ENCODE measurements around the gene ZNF609. TPM values are rescaled to one million over a fixed set of nuclear protein-coding genes. Genes with fewer than 3 reads are reported as not detected.

Gene ZNF609
- 10.6 and 18.1 TPM in 2 replicates for total RNA-seq (2014; rRNA removed; shearing (Covaris generic))

DNA sequence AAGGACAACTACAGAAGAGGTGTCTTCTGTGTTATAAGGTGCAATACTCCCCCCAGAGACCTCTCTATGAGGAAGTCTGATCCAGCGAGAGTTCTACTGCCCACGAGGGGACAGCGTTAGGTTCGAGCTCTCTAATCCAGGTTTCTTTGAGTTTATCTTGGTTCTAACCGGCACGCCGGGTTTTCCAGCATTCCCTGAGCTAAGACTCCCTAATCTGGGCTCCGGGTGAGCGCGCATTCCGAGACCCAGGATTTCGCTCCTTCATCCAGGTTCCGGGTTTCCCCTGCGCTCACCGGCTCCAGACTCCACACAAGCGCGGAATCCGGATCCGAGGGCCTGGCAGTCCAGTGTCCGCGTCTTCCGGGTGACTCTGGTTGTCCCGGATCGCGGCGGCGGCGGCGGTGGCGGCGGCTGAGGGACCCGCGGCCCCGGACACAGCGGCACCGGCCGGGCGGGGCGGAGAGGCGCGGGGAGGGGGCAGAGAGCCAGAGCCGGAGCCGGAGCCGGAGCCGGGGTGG, at the start of gene ZNF609:
ZNF609 (plus strand) TSS at position 373 of the 518 bp plus-strand sequence. CDS start 38,842 bp downstream, outside the sequence.
- peak; percentile 93 for DNase-seq (ENCODE audit: low read depth)

DNA sequence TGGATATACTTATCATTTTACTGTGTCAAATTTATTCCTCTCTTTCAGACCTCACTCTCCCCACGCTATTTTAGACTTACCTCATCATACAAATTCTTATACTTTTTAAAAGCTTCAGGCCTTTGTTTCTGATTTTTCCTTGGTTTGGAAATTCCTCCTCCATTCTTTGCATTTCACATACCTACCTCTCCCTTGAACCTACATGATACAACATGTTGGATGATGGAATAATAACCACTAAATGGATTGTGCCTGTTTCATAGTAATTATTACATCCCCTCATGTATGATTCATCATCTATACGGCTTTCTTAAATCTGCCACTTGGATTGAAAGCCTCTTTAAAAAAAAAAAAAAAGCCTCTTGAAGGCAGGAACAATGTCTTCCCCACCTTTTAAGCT, 48.2 kb upstream of the ZNF609 start:
- no peak for DNase-seq (ENCODE audit: low read depth)

GRCh38 chr15:64422697-64423096, 37.7 kb upstream of the ZNF609 start:
- DNase-seq (ENCODE audit: low read depth): no peak

DNA sequence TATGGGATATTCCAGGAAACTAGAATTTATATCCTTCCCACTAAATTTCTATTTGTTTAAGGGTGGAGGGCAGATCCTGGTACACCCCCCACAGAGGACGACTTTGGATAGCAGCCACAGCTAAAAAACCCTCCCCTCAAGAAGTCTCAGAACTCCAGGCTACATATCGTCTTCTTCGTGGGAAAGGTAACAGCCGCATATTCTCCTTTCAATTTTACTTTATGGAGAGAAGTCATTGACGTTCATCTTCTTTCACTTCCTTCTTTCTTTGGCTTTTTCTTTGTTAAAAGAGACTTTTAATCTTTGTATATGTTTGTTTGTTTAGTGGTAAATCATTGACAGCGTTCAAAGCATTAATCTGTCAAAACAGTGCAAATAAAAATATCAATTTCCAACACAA, 36.4 kb upstream of the ZNF609 start:
- DNase-seq (ENCODE audit: low read depth): no peak

- no peak for DNase-seq (ENCODE audit: low read depth)
These were observed 35.2 kb upstream of the ZNF609 start for GRCh38 chr15:64425221-64425620.

DNA sequence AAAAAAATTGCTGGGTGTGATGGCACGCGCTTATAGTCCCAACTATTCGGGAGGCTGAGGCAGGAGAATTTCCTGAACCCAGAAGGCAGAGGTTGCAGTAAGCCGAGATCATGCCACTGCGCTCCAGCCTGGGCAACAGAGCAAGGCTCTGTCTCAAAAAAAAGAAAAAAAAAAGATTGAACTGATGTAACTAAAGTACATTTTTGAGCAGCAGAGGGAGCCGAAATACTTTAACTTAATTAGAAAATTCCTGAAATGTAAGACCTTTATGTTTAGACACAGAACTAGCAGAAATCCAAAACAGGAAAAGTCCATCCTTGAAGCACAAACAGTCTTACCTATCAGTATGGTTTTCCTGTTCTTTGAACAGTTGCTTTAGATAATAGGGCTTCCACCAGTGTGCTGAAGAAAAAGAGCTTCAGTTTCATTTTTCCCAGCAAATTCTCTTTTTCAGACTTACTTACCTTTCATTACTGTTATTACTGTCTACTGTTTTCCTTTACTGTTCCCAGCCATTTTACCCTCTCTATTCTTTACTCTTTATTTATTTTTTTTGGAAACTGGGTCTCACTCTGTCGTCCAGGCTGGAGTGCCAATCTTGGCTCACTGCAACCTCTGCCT, 33.4 kb upstream of the ZNF609 start:
- DNase-seq (ENCODE audit: low read depth): peak; percentile 38

DNA sequence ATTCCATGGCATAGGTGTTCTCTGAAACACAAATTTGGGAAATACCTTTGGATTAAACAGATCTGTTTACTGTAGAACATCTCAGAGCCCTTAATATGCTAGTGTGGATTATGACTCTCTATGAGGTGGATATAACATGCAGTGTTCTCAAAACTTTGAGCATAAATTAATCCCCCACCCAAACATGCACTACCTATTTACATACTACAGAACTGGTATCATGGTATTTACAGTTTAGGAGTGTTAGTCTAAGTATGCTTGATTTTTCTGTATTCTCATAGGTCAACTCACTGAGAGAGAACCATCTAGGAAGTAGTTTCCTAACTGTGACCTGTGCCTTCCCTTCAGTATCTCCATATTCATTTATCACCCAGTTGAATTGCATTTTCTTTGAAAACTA, 30.9 kb upstream of the ZNF609 start:
- no peak for DNase-seq (ENCODE audit: low read depth)

DNA sequence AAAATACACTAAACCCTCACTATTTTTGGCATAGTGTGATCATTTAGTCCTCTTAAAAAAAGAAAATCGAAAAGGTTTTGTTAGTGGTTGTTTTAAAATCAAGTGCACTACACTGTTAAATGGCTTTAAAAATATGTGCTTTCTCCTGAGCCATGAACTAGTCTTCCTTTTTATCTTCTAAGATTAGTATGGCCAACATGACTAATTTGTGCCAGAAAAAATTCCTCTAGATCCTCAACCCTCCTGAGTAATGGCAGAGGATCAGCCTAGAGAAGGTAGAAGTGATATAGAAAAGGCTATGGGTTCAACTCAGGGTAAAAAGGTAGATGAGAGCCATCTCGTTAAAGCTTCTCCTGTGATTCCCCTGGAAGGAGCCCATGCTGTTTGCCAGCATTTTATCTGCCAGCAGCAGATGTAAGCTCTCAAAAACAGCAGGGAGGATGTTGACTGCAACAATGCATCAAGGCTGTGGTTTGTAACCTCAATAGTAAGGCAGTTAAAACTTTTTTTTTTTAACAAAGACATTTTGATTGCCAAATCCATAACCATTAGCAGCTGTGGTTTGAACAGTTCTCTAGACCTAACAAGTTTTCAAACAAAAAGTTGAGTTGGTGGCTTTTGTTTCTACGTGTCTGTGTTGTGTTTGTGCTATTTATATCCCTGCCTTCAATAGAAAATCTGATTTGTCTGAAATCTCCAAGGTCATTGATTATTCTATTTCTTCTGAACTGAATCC, 30.2 kb upstream of the ZNF609 start:
- DNase-seq (ENCODE audit: low read depth): peak; percentile 69

DNA sequence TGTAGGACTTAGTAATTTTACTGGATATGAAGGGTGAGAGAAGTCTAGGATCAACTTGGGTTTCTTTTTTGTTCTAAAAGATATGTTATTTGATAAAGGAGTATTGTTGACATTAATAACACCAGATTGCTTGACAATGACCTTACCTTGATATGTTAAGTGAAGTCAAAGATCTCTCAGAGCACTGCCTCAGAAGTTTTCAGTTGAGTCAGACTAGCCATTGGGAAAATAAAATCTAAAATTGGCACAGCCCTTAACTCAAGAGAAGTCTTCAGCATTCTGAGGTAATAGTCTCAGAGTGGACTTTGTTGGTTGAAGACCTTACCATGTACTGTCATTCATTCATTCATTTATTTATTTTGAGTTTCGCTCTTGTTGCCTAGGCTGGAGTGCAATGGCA, 22.4 kb upstream of the ZNF609 start:
- no peak for DNase-seq (ENCODE audit: low read depth)

GRCh38 chr15:64438653-64439447, 21.5 kb upstream of the ZNF609 start:
- DNase-seq (ENCODE audit: low read depth): no peak

DNA sequence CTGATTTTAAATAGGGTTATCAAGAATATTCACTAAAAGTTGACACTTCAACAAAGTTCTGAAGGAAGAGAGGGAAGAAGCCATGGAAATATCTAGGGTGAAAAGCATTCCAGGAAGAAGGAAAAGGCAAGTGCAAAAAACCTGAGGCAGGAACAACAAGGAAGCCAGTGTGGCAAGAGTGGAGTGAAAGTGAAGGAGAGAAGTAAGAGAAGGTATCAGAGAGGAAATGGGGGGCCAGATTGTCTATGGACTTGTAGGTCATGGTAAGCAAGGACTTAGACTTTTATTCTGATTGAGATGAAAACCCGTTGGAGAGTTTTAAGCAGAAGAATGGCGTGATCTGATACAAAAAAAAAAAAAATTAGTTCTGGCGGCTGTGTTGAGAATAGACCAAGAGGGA, 18.5 kb upstream of the ZNF609 start:
- DNase-seq (ENCODE audit: low read depth): no peak

GRCh38 chr15:64443016-64443415, 17.4 kb upstream of the ZNF609 start:
- no peak for DNase-seq (ENCODE audit: low read depth)

- peak; percentile 92 for DNase-seq (ENCODE audit: low read depth)
These were observed 16.4 kb upstream of the ZNF609 start for GRCh38 chr15:64443747-64444621.

DNA sequence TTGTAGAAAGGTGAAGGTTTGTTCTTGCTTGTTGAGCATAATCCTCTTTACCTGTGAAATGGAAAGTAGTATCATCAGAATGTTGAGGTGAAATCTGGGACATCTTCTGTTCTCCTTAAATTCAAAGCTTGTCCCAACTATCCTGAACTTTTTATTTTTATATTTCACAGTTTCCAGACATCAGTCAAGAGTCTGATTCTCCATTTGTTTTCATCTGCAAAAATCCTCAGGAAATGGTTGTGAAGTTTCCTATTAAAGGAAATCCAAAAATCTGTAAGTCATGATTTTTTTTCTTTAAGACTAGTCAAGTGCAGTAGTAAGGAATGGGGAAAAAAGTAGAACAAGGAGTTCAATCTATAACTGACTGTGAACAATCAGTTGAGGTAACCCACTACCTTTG, 15.5 kb upstream of the ZNF609 start:
- no peak for DNase-seq (ENCODE audit: low read depth)

DNA sequence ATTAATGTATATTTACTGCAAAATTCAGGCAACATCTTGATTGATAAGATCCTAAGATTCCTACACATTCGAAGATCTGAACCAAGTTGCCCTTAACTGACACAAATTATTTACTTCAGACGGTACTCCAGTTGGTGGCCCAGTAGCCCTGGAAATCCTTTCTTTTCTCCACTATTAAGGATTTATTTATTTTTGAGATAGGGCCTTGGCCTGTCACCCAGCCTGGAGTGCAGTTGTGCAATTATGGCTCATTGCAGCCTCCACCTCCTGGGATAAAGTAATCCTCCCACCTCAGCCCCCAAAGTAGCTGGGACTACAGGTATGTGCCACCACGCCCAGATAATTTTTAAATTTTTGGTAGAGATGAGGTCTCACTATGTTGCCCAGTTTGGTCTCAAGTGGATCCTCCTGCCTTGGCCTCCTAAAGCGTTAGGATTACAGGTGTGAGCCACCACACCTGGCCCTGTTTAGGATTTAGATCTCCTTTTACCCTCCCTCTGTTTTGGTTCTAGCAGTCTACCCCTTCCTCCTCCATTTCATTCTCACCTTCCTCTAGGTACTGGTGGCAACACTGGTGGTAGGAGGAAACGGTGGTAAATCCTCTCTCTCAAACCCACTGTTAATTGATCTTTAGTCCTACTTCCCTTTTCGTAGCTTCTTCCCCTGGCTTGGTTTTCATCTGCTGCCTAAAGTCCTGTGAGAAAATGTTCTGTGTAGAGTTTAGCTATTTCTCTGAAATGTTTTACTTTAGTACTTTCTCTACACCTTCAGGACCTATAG, 12.7 kb upstream of the ZNF609 start:
- no peak for DNase-seq (ENCODE audit: low read depth)

DNA sequence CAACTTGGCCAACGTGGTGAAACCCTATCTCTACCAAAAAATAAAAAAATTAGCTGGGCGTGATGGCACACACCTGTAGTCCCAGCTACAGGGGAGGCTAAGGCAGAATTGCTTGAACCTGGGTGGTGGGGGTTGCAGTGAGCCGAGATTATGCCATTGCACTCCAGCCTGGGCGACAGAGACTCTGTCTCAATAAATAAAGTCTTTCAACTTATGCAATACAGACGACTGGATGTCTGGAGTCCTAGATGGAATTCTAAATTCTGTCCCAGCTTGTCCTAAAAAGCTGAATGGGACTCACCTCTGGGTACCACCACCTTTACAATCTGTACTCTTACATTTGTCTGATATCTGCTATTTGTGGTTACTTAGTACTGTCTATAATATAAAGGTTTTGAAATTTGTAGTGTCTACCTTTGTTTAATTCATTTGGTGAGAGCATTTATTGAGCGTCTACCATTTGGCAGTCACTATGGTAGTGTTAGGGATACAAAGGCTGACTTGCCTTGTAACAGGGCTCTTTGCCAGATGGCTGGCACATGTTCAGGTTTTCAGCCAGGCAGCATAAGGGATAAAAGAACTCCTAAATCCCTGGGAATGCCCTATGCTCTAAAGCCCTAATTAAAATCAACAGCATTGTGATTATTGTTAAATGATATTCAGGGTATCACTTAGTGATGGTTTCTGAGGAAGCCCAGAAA, 7.2 kb upstream of the ZNF609 start:
- no peak for DNase-seq (ENCODE audit: low read depth)

GRCh38 chr15:64453689-64454037, 6.7 kb upstream of the ZNF609 start:
- no peak for DNase-seq (ENCODE audit: low read depth)

GRCh38 chr15:64454282-64454681, 6.1 kb upstream of the ZNF609 start:
- no peak for DNase-seq (ENCODE audit: low read depth)

- no peak for DNase-seq (ENCODE audit: low read depth)
These were observed 4.4 kb upstream of the ZNF609 start for GRCh38 chr15:64455961-64456371.

DNA sequence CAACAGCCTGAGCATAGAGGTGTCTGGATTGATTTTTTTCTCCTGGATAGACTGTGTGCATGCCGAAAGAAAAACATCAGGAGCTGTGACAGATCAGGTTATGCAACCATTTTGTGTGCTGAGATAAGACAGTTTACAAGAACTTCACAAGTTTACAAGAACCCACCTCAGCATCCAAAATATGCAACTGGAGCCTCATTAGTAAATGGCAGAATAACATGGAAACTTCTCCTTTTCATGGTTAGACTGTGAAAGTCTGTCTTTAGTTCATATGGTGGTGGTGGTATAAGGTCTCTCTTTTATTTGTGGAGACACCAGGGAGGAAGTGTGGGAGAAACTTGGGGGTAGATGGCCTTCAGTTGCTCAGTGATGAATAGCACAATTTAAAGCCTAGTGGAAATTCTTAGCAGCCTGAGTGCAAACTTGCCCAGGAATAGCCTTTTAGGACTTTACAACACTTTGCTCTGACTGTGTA, 3.7 kb upstream of the ZNF609 start:
- no peak for DNase-seq (ENCODE audit: low read depth)
